Measurements from ENCODE around the gene SBDS. TPM values are rescaled to one million over a fixed set of nuclear protein-coding genes. Genes with fewer than 3 reads are reported as not detected.
A peak's percentile ranks its signal among the peaks of the same experiment; 100 is the strongest.
"Not testable (repeated sequence)": the region's sequence is repeated elsewhere in the genome, so short reads cannot be mapped to it uniquely, and the experiment has no call there.

The SBDS gene
- total and polyA plus RNA-seq, 2 donors (not counting 1 experiment from before 2014, with no cell fraction given): 39.1 to 170 TPM

GRCh38 chr7:67040832-67041231 lies 45.4 kb upstream of the SBDS start:
- H3K27me3 ChIP-seq (replicated peaks in 1 of 4; ENCODE audit: control extremely low read depth in 1 of 4, control insufficient read depth in 3 of 4, insufficient read depth in 4 of 4, low read length in 3 of 4); H3K4me3 ChIP-seq (ENCODE audit: control extremely low read depth in 1 of 5, extremely low read depth in 1 of 5, insufficient read depth in 1 of 5, low read depth in 2 of 5, low read length in 4 of 5); H3K79me2 ChIP-seq (ENCODE audit: control insufficient read depth, insufficient read depth, low read length); H3K9ac ChIP-seq (ENCODE audit: low read length); H2AFZ ChIP-seq (ENCODE audit: insufficient read depth, low read depth, low read length, poor library complexity, severe bottlenecking); H3K9me3 Mint-ChIP-seq (ENCODE audit: insufficient read depth); DNase-seq; POLR2A ChIA-PET; intact Hi-C loops (cut with micrococcal nuclease); H3K4me1 Mint-ChIP-seq; H3K4me3 Mint-ChIP-seq; H3K27ac Mint-ChIP-seq; H3K27me3 Mint-ChIP-seq; ATAC-seq (ENCODE audit: low read depth); H3K4me1 ChIP-seq (ENCODE audit: control insufficient read depth in 2 of 2, insufficient read depth in 2 of 2, low read length in 2 of 2); H3K9me3 ChIP-seq (ENCODE audit: control extremely low read depth in 1 of 3, control insufficient read depth in 2 of 3, insufficient read depth in 1 of 3, low read length in 2 of 3); H3K4me2 ChIP-seq (replicated peaks; ENCODE audit: low read depth, low read length, poor library complexity, severe bottlenecking); H3K36me3 ChIP-seq (replicated peaks in 1 of 2; ENCODE audit: control extremely low read depth in 1 of 2, control insufficient read depth in 1 of 2, extremely low read depth in 1 of 2, insufficient read depth in 2 of 2, low read length in 1 of 2); H3K27ac ChIP-seq (ENCODE audit: low read length in 2 of 2); H4K20me1 ChIP-seq (ENCODE audit: control insufficient read depth, insufficient read depth, low read length, poor library complexity, severe bottlenecking): not testable (repeated sequence)
- WGBS (ENCODE audit: insufficient coverage): no CpG with 5 or more reads among the region's 2 CpGs
- CTCF ChIA-PET: interaction anchor here (0.7 to 1.6 kb wide), 3 partner anchors 261 to 1303 kb away, joined by 3 to 6 read pairs (median 5); no protein-coding TSS in a partner anchor
- peak; percentile 68 for TF ChIP-seq CTCF (IDR thresholded peaks at IDR 0.05)

- H3K36me3 ChIP-seq (replicated peaks in 1 of 2; ENCODE audit: control extremely low read depth in 1 of 2, control insufficient read depth in 1 of 2, extremely low read depth in 1 of 2, insufficient read depth in 2 of 2, low read length in 1 of 2); DNase-seq; H3K4me3 Mint-ChIP-seq; H2AFZ ChIP-seq (ENCODE audit: insufficient read depth, low read depth, low read length, poor library complexity, severe bottlenecking); H3K9me3 Mint-ChIP-seq (ENCODE audit: insufficient read depth); H3K27me3 ChIP-seq (replicated peaks in 1 of 4; ENCODE audit: control extremely low read depth in 1 of 4, control insufficient read depth in 3 of 4, insufficient read depth in 4 of 4, low read length in 3 of 4); H3K27me3 Mint-ChIP-seq; CTCF ChIA-PET; H3K9me3 ChIP-seq (ENCODE audit: control extremely low read depth in 1 of 3, control insufficient read depth in 2 of 3, insufficient read depth in 1 of 3, low read length in 2 of 3); intact Hi-C loops (cut with micrococcal nuclease); H3K4me2 ChIP-seq (replicated peaks; ENCODE audit: low read depth, low read length, poor library complexity, severe bottlenecking); H4K20me1 ChIP-seq (ENCODE audit: control insufficient read depth, insufficient read depth, low read length, poor library complexity, severe bottlenecking); H3K27ac ChIP-seq (ENCODE audit: low read length in 2 of 2); POLR2A ChIA-PET; H3K27ac Mint-ChIP-seq; H3K4me3 ChIP-seq (ENCODE audit: control extremely low read depth in 1 of 5, extremely low read depth in 1 of 5, insufficient read depth in 1 of 5, low read depth in 2 of 5, low read length in 4 of 5); H3K4me1 Mint-ChIP-seq; H3K4me1 ChIP-seq (ENCODE audit: control insufficient read depth in 2 of 2, insufficient read depth in 2 of 2, low read length in 2 of 2); ATAC-seq (ENCODE audit: low read depth); H3K79me2 ChIP-seq (ENCODE audit: control insufficient read depth, insufficient read depth, low read length); H3K9ac ChIP-seq (ENCODE audit: low read length): not testable (repeated sequence)
- 89% methylated on average over 3 of the region's 10 CpGs for WGBS (ENCODE audit: insufficient coverage)
These were observed 41.3 kb upstream of the SBDS start for GRCh38 chr7:67036432-67037395.
